A673 (cell line): ENCODE measurements around the gene CCDC24. TPM values are rescaled to one million over a fixed set of nuclear protein-coding genes. Genes with fewer than 3 reads are reported as not detected.

Source experiments
- BruUV-seq: library from RNA; stranded (reverse); fragments of 400-500 nt; replicated peaks from 2 replicates; lab custom pipeline; 2021; lab: Mats Ljungman, UMichigan
- CTCF ChIA-PET: fragments of 300-600 bp; sonication (Branson Sonifier 250); formaldehyde crosslinking; loops from one replicate; lab custom pipeline; 2022; ENCODE audit warnings: antibody characterized with exemption; lab: Charles Lee
- POLR2A ChIA-PET: fragments of 300-600 bp; sonication (Branson Sonifier 250); formaldehyde crosslinking; loops from one replicate; lab custom pipeline; 2022; ENCODE audit warnings: antibody characterized with exemption; ENCODE audit not compliant: low non-redundant PET; lab: Charles Lee
- DNase-seq: peaks from one replicate; pipeline ENCODE4 v3.0.0-alpha.2; 2015; ENCODE audit warnings: low spot score
- H3K27ac ChIP-seq: fragments of 200-600 bp; sonication (generic); 2 replicates; pipeline ENCODE4 v1.5.1; 2016; ENCODE audit warnings: mixed run types, low read depth, mild to moderate bottlenecking, mixed read lengths, antibody characterized with exemption, low read length; ENCODE audit not compliant: poor library complexity, severe bottlenecking
- H3K27me3 ChIP-seq: fragments of 200-600 bp; sonication (generic); replicated peaks from 2 replicates; pipeline ENCODE4 v1.6.1; 2017; ENCODE audit warnings: mixed run types, low read depth, mild to moderate bottlenecking, mixed read lengths, antibody characterized with exemption, low read length; ENCODE audit not compliant: insufficient read depth, poor library complexity
- H3K36me3 ChIP-seq: fragments of 200-600 bp; sonication (generic); 2 replicates; pipeline ENCODE4 v1.6.1; 2016; ENCODE audit warnings: mixed run types, mild to moderate bottlenecking, mixed read lengths, antibody characterized with exemption, low read length; ENCODE audit not compliant: insufficient read depth, poor library complexity, severe bottlenecking
- H3K4me1 ChIP-seq: fragments of 200-600 bp; sonication (generic); 2 replicates; pipeline ENCODE4 v1.6.1; 2017; ENCODE audit warnings: mixed run types, mild to moderate bottlenecking, mixed read lengths, antibody characterized with exemption, low read length; ENCODE audit not compliant: insufficient read depth, poor library complexity, severe bottlenecking
- H3K4me3 ChIP-seq: fragments of 200-600 bp; sonication (generic); 2 replicates; pipeline ENCODE4 v1.5.1; 2016; ENCODE audit warnings: low read depth, mixed run types, mild to moderate bottlenecking, mixed read lengths, low read length; ENCODE audit not compliant: poor library complexity, severe bottlenecking
- H3K9me3 ChIP-seq: fragments of 200-600 bp; sonication (generic); 2 replicates; pipeline ENCODE4 v1.6.1; 2016; ENCODE audit warnings: mixed run types, low read depth, mild to moderate bottlenecking, mixed read lengths, antibody characterized with exemption, low read length; ENCODE audit not compliant: poor library complexity, severe bottlenecking
- EZH2 ChIP-seq: fragments of 200-600 bp; sonication (generic); IDR thresholded peaks from 2 replicates; pipeline ENCODE4 v1.6.1; 2017; ENCODE audit warnings: borderline replicate concordance, low read depth, mild to moderate bottlenecking, mixed read lengths, antibody characterized with exemption, low read length; ENCODE audit not compliant: poor library complexity, severe bottlenecking
- intact Hi-C: fragments of 100-400 bp; cut with micrococcal nuclease; formaldehyde crosslinking; loops from one replicate; pipeline ENCODE4 v1.10.0; 2022; ENCODE audit not compliant: unreplicated experiment
- total RNA-seq: library from RNA; stranded (reverse); gene quantifications from 2 replicates; pipeline ENCODE4 v1.2.3, GENCODE V29; 2021
- TF ChIP-seq, protein P1 (sequence below): fragments of 300-800, 200-600 bp; sonication (generic); conservative IDR thresholded peaks from 2 replicates; pipeline ENCODE4 v1.5.1; 2017; ENCODE audit warnings: low read depth, mild to moderate bottlenecking, antibody characterized with exemption, low read length, moderate library complexity, mixed read lengths

Gene CCDC24
- total RNA-seq, 1 experiment from 2014 or later: 5.6 TPM

DNA sequence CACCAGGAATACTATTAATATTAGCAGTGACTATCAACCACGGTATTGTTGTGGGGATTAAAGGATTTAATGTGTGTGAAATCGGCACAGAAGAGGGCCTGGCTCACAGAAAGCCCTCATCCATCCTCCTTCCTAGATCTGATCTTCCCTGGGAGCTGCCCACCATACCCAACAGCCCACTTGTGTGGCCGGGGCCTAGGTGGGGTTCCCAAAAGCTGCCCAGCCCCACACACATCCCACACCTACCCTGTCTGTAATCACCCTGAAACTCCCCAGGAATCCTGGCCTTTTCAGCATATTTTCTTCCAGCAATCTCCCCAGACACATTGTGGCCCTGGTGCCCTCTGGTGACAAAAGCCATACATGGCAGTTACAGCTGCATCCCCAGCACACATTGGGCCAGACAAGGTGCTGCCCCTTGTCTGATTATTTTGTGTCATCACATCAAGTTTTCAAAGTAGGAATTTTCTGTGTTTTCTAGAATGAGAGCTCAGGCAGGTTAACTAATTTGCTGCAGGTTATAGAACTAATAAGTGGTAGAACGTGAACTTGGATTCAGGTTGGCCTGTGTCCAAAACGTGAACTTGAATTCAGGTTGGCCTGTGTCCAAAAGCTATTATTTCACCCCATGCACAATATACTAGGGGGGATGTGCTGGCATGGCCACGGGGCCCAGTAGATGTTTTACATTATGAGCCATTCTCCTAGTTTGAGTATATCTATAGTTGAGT, 45.2 kb downstream of the CCDC24 start:
- peak; percentile 87 for DNase-seq
- no peaks in the 10 kb centered on the region for H3K27me3 ChIP-seq
- BruUV-seq: no TSS peak
- peaks cover 26% of the 10 kb centered on the region for H3K4me1 ChIP-seq
- H3K36me3 ChIP-seq: no peaks in the 10 kb centered on the region
- CTCF ChIA-PET: interaction anchor here (0.6 to 2.3 kb wide), 5 partner anchors 12 to 273 kb away, joined by 3 to 14 read pairs (median 9); no protein-coding TSS in a partner anchor
- no peak overlapping the region for H3K4me3 ChIP-seq
- POLR2A ChIA-PET: no interaction called here
- no peaks in the 10 kb centered on the region for H3K9me3 ChIP-seq
- TF ChIP-seq, protein P1, sequence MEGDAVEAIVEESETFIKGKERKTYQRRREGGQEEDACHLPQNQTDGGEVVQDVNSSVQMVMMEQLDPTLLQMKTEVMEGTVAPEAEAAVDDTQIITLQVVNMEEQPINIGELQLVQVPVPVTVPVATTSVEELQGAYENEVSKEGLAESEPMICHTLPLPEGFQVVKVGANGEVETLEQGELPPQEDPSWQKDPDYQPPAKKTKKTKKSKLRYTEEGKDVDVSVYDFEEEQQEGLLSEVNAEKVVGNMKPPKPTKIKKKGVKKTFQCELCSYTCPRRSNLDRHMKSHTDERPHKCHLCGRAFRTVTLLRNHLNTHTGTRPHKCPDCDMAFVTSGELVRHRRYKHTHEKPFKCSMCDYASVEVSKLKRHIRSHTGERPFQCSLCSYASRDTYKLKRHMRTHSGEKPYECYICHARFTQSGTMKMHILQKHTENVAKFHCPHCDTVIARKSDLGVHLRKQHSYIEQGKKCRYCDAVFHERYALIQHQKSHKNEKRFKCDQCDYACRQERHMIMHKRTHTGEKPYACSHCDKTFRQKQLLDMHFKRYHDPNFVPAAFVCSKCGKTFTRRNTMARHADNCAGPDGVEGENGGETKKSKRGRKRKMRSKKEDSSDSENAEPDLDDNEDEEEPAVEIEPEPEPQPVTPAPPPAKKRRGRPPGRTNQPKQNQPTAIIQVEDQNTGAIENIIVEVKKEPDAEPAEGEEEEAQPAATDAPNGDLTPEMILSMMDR: peak; percentile 93
- no peak for TF ChIP-seq EZH2
- intact Hi-C loops: loop anchor here (1.0 to 5.0 kb wide), 2 partner anchors 31 to 274 kb away; no protein-coding TSS in a partner anchor
- peak overlapping the region; percentile 28 for H3K27ac ChIP-seq

DNA sequence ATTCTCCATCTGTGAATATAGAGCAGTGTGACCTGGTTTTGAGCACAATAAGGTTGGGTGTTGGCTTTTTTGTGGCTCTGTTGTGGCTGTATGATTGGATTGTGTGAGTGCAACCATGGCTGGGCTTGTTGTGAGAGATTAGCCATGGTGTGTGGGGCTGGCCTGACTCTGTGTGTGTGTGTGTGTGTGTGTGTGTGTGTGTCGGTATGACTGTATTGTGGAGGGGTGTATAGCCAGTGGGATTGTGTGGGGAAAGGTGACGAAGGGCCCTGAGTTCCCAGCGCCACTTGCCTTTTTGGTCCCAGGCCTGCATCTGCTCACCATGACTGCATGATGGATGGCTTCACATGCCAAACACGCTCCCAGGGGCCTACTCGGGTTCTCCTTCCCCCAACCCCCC, 45.8 kb downstream of the CCDC24 start:
- peaks cover 20% of the 10 kb centered on the region for H3K4me1 ChIP-seq
- POLR2A ChIA-PET: no interaction called here
- no peak overlapping the region for H3K4me3 ChIP-seq
- CTCF ChIA-PET: interaction anchor here (0.6 to 2.3 kb wide), 4 partner anchors 11 to 273 kb away, joined by 4 to 14 read pairs (median 10); no protein-coding TSS in a partner anchor
- H3K9me3 ChIP-seq: no peaks in the 10 kb centered on the region
- no peaks in the 10 kb centered on the region for H3K27me3 ChIP-seq
- no peak for DNase-seq
- H3K27ac ChIP-seq: no peak overlapping the region
- H3K36me3 ChIP-seq: no peaks in the 10 kb centered on the region
- TF ChIP-seq, protein P1: no peak
- no peak for TF ChIP-seq EZH2
- no TSS peak for BruUV-seq
- intact Hi-C loops: loop anchor here (5.0 kb wide), 1 partner anchor 275 kb away; no protein-coding TSS in a partner anchor

DNA sequence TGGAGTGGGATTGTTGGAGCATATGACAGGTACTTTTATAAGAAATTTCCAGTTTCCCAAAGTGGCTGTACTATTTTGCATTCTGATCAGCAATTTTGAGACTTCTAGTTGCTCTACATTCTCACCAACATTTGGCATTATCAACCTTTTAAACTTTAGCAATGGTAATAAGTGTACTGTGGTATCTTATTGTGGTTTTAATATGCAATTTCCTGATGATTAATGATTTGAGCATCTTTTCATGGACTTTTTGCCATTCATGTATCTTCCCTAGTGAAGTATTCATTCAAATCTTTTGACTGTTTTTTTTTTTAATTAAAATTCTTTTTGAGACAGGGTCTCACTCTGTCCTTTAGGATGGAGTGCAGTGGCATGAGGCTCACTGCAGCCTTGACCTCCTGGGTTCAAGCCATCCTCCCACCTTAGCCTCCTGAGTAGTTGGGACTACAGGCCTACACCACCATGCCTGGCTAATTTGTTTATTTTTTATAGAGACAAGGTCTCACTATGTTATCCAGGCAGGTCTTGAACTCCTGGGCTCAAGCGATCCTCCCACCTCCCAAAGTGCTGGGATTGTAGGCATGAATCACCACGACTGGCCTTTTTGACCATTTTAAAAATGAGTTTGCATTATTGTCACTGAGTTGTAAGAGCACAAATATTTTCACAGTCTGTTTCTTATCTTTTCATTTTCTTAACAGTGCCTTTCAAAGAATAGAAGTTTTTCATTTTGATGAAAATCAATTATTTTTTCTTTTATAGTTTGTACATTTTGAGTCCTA, 47.7 kb downstream of the CCDC24 start:
- BruUV-seq: no TSS peak
- no peak overlapping the region for H3K27ac ChIP-seq
- intact Hi-C loops: loop anchor here (2.0 to 5.0 kb wide), 2 partner anchors 277 to 510 kb away; no protein-coding TSS in a partner anchor
- CTCF ChIA-PET: no interaction called here
- peaks cover 19% of the 10 kb centered on the region for H3K4me1 ChIP-seq
- POLR2A ChIA-PET: no interaction called here
- H3K9me3 ChIP-seq: no peaks in the 10 kb centered on the region
- no peak overlapping the region for H3K4me3 ChIP-seq
- TF ChIP-seq EZH2: no peak
- TF ChIP-seq, protein P1: no peak
- no peaks in the 10 kb centered on the region for H3K36me3 ChIP-seq
- DNase-seq: no peak
- no peaks in the 10 kb centered on the region for H3K27me3 ChIP-seq
